GM21423 (cell line): ENCODE data around the gene SIK2.
"Not testable (repeated sequence)": the region's sequence is repeated elsewhere in the genome, so short reads cannot be mapped to it uniquely, and the experiment has no call there.

Experiments used
- ATAC-seq: cut with Tn5 transposase; IDR thresholded peaks from one replicate; pipeline ENCODE4 v1.9.1; 2021; ENCODE audit warnings: mild to moderate bottlenecking, moderate library complexity; ENCODE audit not compliant: unreplicated experiment

Gene SIK2

DNA sequence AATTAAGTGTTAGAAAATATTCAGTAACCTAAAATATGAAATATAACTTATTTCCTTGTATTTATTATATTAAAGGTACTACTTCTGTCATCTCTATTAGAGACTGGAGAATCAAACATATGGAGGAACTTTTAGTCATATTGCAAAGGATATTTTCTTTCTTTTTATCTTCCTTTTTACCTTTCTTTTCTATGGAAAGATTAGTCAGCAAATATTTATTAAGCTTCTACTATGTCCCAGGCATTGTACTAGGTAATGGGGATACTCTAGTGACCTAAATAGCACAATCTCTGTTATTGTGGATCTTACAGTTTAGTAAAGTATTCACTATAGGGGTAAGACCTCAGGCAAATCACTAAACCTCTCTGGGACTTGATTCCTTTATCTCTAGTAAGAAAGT, 18.3 kb downstream of the SIK2 start:
- no peak for ATAC-seq

DNA sequence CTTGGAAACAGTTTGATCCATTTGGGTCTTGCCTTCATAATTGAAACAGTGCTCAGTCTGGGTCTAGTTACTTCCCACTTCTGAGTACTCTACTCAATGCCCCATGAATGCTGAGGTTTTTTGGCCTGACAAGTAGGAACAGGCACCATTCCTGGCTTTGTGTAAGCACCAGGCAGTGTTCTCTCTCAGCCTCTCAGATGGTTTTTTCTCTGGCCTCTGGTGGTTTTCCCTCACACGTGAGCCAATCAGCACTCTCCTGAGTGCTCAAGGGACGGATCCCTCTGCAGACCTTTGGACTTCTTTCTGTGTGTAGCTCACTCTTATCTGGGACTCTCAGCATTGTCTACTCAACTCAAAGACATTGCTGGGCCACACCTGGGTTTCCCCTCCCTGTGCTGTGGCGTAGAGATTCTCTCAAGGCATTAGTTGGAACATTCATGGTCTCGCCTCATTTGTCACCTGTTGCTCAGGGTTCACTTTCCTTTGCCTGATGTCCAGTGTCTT, 21.3 kb downstream of the SIK2 start:
- ATAC-seq: peak; percentile 49

GRCh38 chr11:111624608-111625007, 22.4 kb downstream of the SIK2 start:
- ATAC-seq: no peak

DNA sequence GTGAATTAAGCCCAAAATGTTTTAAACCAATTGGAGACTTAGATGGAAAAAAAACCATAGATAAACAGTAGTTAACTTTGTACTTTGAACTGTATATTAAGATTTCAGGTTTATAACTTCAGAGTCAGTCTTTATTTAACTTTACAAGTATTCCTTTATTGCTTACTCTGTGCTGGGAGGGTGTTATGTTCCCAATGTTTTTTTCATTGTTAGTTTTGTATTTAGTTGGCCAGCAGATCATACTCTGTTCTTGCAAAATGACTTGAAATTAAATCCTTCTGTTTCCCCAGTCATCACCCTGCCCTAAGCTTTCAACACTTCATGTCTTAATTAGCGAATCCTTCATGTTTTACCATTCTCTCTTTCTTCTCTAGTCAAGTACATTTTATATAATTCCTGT, 25.3 kb downstream of the SIK2 start:
- no peak for ATAC-seq

- ATAC-seq: no peak
These were observed 27.2 kb downstream of the SIK2 start for GRCh38 chr11:111629499-111629898.

GRCh38 chr11:111631024-111631665, 28.9 kb downstream of the SIK2 start:
- no peak for ATAC-seq

DNA sequence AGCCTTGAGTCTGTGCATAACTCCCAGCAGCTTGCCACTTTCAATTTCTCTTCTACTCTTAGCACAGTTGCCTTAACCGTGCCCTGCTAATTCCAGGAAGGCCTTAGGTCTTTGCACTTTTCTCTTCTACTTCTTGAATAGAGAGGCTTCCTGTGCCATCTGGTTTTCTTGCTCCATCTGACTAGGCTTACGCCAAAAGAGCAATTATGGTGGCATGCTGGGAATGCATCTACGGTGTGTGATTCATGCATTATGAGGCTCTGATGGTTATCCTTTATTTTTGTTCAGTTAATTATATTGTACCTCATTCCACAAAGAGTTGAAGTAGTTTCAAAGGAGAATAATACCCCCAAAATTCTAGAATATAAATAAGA, 29.4 kb downstream of the SIK2 start:
- no peak for ATAC-seq

- ATAC-seq: no peak
These were observed 30.4 kb downstream of the SIK2 start for GRCh38 chr11:111632516-111633220.

- ATAC-seq: no peak
These were observed 31.0 kb downstream of the SIK2 start for GRCh38 chr11:111633248-111633647.

DNA sequence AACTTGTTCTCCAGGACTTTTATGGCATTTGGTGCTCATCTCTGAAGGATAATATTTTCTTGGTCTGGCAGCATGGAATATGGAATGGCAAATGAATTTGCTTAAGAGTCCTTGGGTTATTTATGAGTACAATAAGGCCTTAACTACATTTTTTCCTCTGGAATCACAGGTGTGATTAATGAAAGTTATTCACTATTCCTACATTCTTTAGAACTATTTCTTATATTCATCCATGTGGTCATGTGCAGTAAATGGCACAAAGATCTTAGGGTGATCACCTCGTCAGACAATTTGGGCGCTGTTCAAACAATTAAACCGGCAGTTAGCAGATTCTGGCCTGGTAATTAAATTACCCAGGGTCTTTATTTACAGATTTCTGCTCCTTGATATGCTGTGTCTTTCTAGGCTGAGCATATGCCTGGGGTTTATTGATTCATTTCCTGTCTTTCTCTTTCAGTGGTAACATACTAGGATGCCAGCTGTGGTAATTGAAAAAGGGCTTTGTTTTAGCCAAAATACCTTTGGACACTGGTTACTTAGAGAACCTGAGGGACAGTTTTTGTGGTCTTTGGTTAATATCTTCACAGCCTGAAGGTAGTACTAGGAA, 31.6 kb downstream of the SIK2 start:
- ATAC-seq: no peak

DNA sequence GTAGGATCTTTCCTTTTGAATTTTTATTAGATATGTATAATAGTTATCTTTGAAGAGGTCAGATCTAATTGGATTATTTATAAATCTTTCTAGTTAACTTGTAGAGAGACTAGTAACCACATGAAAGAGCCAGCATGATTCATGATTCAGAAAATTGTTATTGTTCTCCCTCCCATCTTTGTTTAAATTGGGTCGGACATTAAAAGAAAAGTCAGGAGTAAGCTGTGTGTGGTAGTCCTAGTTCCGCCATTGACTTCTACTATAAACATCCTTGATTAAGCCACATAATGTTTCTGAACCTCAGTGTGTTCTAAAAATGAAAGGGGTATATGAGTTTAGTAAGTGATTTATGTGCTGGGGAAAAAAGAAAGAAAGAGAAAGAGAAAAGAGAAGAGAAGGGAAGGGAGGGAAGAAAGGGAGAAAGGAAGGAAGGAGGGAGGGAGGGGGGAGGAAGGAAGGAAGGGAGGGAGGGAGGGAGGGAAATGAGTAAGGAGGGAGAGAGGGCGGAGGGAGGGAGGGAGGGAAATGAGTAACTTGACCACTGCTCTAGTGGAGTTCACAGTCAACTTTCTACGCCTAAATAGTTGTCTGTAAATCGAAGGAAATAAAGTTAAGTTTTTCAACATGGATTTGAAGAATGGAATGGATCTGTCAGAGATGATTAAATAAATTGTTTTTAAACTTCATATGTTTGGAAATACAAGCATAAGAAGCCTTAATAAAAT, 32.9 kb downstream of the SIK2 start:
- no peak for ATAC-seq

DNA sequence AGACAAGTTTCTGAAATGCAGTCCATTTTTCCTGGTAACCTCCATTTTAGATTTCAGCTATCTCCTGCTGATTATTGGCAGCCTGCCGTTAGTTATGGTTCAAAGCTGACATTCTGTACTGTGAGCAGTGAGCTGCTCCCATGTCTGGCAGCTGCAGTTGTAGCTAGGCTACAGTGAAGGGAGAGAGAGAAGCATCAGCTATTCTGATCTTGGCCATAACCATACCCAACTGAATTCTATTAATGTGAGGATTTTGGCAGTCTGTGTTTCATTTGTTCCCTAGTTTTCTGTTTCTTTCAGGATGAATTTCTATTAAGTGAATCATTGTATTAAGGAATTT, 33.4 kb downstream of the SIK2 start:
- ATAC-seq: no peak

DNA sequence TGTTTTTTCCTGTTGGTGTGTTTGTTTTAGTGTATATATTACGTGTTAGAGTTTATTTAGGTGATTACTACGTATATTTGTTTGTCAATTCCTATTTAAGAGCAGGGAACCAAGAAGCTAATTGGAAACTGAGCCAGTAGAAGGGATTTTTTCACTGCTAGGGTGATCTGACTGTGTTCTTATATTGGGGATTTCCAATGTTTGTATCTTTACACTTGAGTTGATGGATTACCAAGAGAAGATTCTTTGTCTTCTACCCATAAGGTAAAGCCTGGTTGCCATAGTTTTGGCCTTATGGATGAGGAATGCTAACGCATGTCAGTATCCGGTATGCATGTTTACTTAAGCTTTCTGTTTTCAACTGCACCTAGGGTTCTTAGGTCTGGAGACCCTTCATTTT, 35.6 kb downstream of the SIK2 start:
- ATAC-seq: peak; percentile 51

DNA sequence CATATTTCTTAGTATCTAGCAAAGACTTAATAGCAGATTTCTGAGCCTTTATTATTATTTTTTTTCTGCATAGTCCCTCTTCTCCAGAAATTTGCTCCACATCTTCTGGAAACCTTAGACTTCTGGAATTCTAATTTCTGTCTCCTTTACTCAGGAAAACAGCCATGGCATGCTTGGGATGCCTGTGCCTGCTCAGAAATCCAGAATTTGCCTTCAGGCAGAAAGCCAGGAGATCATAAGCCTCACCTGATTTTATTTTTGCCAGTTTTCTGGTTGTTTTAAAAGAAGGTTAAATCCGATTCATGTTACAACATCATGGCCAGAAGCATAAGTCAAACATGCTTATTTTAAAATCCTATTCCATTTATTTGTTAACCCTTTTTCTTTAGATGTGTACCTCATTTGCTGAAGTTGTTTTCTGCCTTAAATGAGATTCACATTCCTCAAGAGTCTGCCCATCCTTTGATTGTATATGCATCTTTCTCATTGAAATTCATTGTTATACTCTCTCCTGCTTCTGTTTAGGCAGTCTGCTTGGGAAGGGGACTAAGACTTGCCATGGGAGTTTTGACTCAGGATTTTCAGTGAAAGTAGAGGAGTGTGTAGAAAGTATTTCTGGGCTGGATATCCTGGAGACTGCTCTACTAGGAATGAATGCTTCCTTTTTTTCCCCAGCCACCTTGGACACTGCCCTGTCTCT, 37.1 kb downstream of the SIK2 start:
- ATAC-seq: no peak

- ATAC-seq: no peak
These were observed 39.2 kb downstream of the SIK2 start for GRCh38 chr11:111641339-111642015.

DNA sequence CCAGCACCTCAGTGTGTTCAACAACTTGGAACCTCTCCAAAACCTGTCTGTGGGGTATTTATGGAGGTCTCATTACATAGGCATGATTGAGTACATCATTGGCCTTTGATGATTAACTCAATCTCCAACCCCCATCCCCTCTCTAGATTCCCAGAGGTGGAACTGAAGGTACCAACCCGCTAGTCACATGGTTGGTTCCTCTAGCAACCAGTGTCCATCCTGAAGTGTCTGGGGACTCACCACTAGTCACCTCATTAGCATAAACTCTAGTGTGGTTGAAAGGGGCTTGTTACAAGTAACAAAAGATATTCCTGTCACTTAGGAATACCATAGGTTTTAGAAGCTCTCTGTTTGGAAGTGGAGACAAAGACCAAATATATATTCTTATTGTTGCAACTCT, 40.3 kb downstream of the SIK2 start:
- ATAC-seq: no peak

GRCh38 chr11:111644922-111645321, 42.7 kb downstream of the SIK2 start:
- ATAC-seq: no peak

- no peak for ATAC-seq
These were observed 43.5 kb downstream of the SIK2 start for GRCh38 chr11:111645657-111646316.

DNA sequence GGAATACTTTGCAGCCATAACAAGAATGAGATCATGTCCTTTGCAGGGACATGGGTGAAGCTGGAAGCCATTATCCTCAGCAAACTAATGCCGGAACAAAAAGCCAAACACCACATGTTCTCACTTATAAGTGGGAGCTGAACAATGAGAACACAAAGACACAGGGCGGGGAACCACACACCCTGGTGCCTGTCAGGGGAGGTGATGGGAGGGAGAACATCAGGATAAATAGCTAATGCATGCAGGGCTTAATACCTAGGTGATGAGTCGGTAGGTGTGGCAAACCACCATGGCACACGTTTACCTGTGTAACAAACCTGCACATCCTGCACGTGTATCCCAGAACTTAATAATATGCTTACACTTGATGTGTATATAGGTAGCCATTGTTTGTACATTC, 49.1 kb downstream of the SIK2 start:
- ATAC-seq: not testable (repeated sequence)

- no peak for ATAC-seq
These were observed 49.9 kb downstream of the SIK2 start for GRCh38 chr11:111652184-111652583.
